K562 (cell line): ENCODE measurements around the gene MDP1. TPM values are rescaled to one million over a fixed set of nuclear protein-coding genes. Genes with fewer than 3 reads are reported as not detected.

Experiments
- FOXA1 ChIP-seq: fragments of 450-650 bp; IDR thresholded peaks from 2 replicates; pipeline ENCODE4 v1.6.1; 2016; ENCODE audit warnings: mild to moderate bottlenecking, borderline replicate concordance
- MCM3 ChIP-seq: fragments of 450-650 bp; IDR thresholded peaks from 2 replicates; pipeline ENCODE4 v1.6.1; 2016
- PHTF2 ChIP-seq: fragments of 250-450 bp; sonication (Bioruptor Pico); IDR thresholded peaks from 2 replicates; pipeline ENCODE4 v1.5.0; 2021; ENCODE audit warnings: mild to moderate bottlenecking
- POLR2G ChIP-seq: fragments of 200-400 bp; formaldehyde crosslinking; IDR thresholded peaks from 2 replicates; pipeline ENCODE4 v1.6.1; 2017; ENCODE audit warnings: low read depth, mild to moderate bottlenecking, antibody characterized with exemption, low read length, moderate library complexity
- ZNF75A ChIP-seq: fragments of 450-650 bp; formaldehyde crosslinking; IDR thresholded peaks from 2 replicates; pipeline ENCODE4 v1.4.0; 2020; ENCODE audit warnings: mild to moderate bottlenecking
- polyA plus RNA-seq, 8 experiments: library from polyadenylated mRNA; depleted of rRNA in 4 of 8; stranded (reverse) in 5 of 8; unstranded in 3 of 8; fragments of >200 nt; fragmentation: Nextera tagmentation in 2 of 8; fragmentation: Illumina TruSeq in 1 of 8; extraction: Ambion mirVana in 2 of 8; extraction: Trizol in 1 of 8; gene quantifications; 2 replicates each; pipeline versions ENCODE4 v1.2.1 to v1.2.3, GENCODE V29; 2011 to 2014; ENCODE audit warnings: inconsistent platforms in 1 of 8, missing spikeins in 1 of 8
- total RNA-seq, 7 experiments: library from RNA; depleted of rRNA in 6 of 7; stranded (reverse); fragments of >200 nt in 6 of 7; fragmentation: Illumina TruSeq in 2 of 7; extraction: Trizol in 2 of 7; gene quantifications; 2 replicates each; pipeline versions ENCODE4 v1.2.1 to v1.2.3, GENCODE V29; 2011 to 2021; ENCODE audit warnings: low replicate concordance in 1 of 7
- TF ChIP-seq, protein P1 (sequence below), 2 experiments: fragments of 450-650 bp; IDR thresholded peaks; 2 replicates each; pipeline ENCODE4 v1.6.1; 2018; ENCODE audit warnings: mild to moderate bottlenecking in 2 of 2, low read depth in 1 of 2; ENCODE audit not compliant: partially characterized antibody in 2 of 2
- TF ChIP-seq, protein P2 (sequence below): fragments of 450-650 bp; IDR thresholded peaks from 2 replicates; pipeline ENCODE4 v1.6.1; 2016; ENCODE audit warnings: mild to moderate bottlenecking
- TF ChIP-seq, protein P3 (sequence below): fragments of 250-450 bp; sonication (Bioruptor Pico); IDR thresholded peaks from 2 replicates; pipeline ENCODE4 v1.5.0; 2021
- TF ChIP-seq, protein P4 (sequence below): sonication (generic); formaldehyde crosslinking; IDR thresholded peaks from 2 replicates; pipeline ENCODE4 v1.8.1; 2023; ENCODE audit warnings: mild to moderate bottlenecking, missing genetic modification reagents
- TF ChIP-seq, protein P5 (sequence below): fragments of 450-650 bp; IDR thresholded peaks from 2 replicates; pipeline ENCODE4 v1.7.1; 2018; ENCODE audit warnings: mild to moderate bottlenecking, low read depth; ENCODE audit not compliant: partially characterized antibody
- TF ChIP-seq, protein P6 (sequence below): fragments of 450-650 bp; IDR thresholded peaks from 2 replicates; pipeline ENCODE4 v1.7.0; 2016; ENCODE audit warnings: borderline replicate concordance

Gene MDP1
- total and polyA plus RNA-seq, 9 of the 15 experiments (the other 6 are each of a cell fraction or from before 2014, with no cell fraction given), result 2.7 to 29.6 (median 11.0) TPM

DNA sequence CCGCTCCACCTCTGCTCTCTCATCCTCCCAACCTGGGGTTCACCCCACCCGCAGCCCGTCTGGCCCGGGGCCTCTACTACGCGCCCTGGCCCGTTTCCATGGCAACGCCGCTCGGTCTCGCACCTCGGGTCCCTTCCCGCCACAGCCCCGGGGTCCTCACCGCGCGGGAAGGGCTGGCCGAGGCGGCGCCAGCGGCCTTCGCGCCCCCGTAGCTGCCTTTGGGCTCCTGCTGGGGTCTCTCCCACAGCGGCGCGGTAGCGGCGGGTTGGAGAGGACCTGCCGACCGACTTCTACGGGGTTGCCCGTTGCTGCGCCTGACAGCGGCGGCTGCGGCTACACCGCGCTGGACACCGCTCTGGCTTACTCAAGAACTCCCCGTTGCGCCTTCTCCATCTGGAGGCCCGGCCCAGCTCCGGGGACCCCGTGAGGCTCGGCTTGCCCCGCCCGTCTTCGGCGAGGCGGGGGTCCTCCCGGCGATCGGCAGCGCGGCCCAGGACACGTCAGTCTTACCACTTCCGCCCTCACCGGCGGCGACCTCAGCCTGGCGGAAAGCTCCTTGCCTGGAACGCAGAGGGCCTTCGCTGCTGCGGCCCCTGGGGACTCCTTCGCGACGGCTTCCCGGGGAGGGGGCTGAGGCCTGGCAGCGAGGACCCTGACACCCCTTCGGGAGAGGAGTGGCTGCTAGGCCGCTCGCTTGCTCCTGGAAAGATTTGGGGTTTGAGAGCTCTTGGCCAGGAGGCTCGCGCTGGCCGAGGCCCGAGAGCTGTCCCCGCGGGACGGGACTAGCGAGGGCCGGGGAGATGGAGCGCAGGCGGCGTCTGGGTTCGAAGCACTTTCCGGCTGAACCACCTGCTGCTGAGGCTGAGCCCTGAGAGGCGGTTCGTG is 20.4 kb downstream of the MDP1 start, which contains the start of gene TM9SF1 (continued):
- TF ChIP-seq, protein P1, sequence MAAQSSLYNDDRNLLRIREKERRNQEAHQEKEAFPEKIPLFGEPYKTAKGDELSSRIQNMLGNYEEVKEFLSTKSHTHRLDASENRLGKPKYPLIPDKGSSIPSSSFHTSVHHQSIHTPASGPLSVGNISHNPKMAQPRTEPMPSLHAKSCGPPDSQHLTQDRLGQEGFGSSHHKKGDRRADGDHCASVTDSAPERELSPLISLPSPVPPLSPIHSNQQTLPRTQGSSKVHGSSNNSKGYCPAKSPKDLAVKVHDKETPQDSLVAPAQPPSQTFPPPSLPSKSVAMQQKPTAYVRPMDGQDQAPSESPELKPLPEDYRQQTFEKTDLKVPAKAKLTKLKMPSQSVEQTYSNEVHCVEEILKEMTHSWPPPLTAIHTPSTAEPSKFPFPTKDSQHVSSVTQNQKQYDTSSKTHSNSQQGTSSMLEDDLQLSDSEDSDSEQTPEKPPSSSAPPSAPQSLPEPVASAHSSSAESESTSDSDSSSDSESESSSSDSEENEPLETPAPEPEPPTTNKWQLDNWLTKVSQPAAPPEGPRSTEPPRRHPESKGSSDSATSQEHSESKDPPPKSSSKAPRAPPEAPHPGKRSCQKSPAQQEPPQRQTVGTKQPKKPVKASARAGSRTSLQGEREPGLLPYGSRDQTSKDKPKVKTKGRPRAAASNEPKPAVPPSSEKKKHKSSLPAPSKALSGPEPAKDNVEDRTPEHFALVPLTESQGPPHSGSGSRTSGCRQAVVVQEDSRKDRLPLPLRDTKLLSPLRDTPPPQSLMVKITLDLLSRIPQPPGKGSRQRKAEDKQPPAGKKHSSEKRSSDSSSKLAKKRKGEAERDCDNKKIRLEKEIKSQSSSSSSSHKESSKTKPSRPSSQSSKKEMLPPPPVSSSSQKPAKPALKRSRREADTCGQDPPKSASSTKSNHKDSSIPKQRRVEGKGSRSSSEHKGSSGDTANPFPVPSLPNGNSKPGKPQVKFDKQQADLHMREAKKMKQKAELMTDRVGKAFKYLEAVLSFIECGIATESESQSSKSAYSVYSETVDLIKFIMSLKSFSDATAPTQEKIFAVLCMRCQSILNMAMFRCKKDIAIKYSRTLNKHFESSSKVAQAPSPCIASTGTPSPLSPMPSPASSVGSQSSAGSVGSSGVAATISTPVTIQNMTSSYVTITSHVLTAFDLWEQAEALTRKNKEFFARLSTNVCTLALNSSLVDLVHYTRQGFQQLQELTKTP (IDR thresholded peaks at IDR 0.05; ENCODE audit: low read depth in 1 of 2, partially characterized antibody in 2 of 2), result no peak
- TF ChIP-seq, protein P2, sequence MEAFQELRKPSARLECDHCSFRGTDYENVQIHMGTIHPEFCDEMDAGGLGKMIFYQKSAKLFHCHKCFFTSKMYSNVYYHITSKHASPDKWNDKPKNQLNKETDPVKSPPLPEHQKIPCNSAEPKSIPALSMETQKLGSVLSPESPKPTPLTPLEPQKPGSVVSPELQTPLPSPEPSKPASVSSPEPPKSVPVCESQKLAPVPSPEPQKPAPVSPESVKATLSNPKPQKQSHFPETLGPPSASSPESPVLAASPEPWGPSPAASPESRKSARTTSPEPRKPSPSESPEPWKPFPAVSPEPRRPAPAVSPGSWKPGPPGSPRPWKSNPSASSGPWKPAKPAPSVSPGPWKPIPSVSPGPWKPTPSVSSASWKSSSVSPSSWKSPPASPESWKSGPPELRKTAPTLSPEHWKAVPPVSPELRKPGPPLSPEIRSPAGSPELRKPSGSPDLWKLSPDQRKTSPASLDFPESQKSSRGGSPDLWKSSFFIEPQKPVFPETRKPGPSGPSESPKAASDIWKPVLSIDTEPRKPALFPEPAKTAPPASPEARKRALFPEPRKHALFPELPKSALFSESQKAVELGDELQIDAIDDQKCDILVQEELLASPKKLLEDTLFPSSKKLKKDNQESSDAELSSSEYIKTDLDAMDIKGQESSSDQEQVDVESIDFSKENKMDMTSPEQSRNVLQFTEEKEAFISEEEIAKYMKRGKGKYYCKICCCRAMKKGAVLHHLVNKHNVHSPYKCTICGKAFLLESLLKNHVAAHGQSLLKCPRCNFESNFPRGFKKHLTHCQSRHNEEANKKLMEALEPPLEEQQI, result no peak
- TF ChIP-seq, protein P3, sequence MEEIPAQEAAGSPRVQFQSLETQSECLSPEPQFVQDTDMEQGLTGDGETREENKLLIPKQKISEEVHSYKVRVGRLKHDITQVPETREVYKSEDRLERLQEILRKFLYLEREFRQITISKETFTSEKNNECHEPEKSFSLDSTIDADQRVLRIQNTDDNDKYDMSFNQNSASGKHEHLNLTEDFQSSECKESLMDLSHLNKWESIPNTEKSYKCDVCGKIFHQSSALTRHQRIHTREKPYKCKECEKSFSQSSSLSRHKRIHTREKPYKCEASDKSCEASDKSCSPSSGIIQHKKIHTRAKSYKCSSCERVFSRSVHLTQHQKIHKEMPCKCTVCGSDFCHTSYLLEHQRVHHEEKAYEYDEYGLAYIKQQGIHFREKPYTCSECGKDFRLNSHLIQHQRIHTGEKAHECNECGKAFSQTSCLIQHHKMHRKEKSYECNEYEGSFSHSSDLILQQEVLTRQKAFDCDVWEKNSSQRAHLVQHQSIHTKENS (CRISPR knock-in tag), result no peak
- peak; percentile 94 for TF ChIP-seq POLR2G
- TF ChIP-seq PHTF2 (CRISPR knock-in tag), result no peak
- no peak for TF ChIP-seq MCM3
- TF ChIP-seq, protein P4, sequence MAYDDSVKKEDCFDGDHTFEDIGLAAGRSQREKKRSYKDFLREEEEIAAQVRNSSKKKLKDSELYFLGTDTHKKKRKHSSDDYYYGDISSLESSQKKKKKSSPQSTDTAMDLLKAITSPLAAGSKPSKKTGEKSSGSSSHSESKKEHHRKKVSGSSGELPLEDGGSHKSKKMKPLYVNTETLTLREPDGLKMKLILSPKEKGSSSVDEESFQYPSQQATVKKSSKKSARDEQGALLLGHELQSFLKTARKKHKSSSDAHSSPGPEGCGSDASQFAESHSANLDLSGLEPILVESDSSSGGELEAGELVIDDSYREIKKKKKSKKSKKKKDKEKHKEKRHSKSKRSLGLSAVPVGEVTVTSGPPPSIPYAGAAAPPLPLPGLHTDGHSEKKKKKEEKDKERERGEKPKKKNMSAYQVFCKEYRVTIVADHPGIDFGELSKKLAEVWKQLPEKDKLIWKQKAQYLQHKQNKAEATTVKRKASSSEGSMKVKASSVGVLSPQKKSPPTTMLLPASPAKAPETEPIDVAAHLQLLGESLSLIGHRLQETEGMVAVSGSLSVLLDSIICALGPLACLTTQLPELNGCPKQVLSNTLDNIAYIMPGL, result no peak
- TF ChIP-seq FOXA1, result no peak
- TF ChIP-seq ZNF75A, result no peak
- TF ChIP-seq, protein P5, sequence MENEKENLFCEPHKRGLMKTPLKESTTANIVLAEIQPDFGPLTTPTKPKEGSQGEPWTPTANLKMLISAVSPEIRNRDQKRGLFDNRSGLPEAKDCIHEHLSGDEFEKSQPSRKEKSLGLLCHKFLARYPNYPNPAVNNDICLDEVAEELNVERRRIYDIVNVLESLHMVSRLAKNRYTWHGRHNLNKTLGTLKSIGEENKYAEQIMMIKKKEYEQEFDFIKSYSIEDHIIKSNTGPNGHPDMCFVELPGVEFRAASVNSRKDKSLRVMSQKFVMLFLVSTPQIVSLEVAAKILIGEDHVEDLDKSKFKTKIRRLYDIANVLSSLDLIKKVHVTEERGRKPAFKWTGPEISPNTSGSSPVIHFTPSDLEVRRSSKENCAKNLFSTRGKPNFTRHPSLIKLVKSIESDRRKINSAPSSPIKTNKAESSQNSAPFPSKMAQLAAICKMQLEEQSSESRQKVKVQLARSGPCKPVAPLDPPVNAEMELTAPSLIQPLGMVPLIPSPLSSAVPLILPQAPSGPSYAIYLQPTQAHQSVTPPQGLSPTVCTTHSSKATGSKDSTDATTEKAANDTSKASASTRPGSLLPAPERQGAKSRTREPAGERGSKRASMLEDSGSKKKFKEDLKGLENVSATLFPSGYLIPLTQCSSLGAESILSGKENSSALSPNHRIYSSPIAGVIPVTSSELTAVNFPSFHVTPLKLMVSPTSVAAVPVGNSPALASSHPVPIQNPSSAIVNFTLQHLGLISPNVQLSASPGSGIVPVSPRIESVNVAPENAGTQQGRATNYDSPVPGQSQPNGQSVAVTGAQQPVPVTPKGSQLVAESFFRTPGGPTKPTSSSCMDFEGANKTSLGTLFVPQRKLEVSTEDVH, result peak; percentile 93
- TF ChIP-seq, protein P6, sequence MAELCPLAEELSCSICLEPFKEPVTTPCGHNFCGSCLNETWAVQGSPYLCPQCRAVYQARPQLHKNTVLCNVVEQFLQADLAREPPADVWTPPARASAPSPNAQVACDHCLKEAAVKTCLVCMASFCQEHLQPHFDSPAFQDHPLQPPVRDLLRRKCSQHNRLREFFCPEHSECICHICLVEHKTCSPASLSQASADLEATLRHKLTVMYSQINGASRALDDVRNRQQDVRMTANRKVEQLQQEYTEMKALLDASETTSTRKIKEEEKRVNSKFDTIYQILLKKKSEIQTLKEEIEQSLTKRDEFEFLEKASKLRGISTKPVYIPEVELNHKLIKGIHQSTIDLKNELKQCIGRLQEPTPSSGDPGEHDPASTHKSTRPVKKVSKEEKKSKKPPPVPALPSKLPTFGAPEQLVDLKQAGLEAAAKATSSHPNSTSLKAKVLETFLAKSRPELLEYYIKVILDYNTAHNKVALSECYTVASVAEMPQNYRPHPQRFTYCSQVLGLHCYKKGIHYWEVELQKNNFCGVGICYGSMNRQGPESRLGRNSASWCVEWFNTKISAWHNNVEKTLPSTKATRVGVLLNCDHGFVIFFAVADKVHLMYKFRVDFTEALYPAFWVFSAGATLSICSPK, result no peak
